Panc1 (cell line): ENCODE measurements around the gene MRGPRF. TPM values are rescaled to one million over a fixed set of nuclear protein-coding genes. Genes with fewer than 3 reads are reported as not detected.

Experiments
- ATAC-seq: fragments of 200-7000 bp; cut with Tn5 transposase; 2 replicates; pipeline ENCODE4 v1.9.1; 2020; ENCODE audit warnings: mild to moderate bottlenecking, moderate library complexity
- BruUV-seq: library from RNA; stranded (reverse); fragments of 400-500 nt; replicated peaks from 2 replicates; lab custom pipeline; 2021; lab: Mats Ljungman, UMichigan
- CTCF ChIA-PET: fragments of 300-600 bp; sonication (Branson Sonifier 250); formaldehyde crosslinking; loops from one replicate; lab custom pipeline; 2022; ENCODE audit warnings: antibody characterized with exemption; lab: Charles Lee
- POLR2A ChIA-PET: fragments of 300-600 bp; sonication (Branson Sonifier 250); formaldehyde crosslinking; loops from one replicate; lab custom pipeline; 2022; ENCODE audit warnings: antibody characterized with exemption; lab: Charles Lee
- DNase-seq: peaks from one replicate; pipeline ENCODE4 v3.0.0-alpha.2; 2010; ENCODE audit warnings: low read depth, low spot score
- H3K27ac ChIP-seq: 2 replicates; pipeline ENCODE4 v1.5.1; 2011; ENCODE audit warnings: mild to moderate bottlenecking, low read length, inconsistent platforms
- H3K27me3 ChIP-seq: fragments of 200-500 bp; sonication (Bioruptor generic); 2 replicates; pipeline ENCODE4 v1.6.0; 2014; ENCODE audit warnings: low read length, inconsistent platforms; ENCODE audit not compliant: control insufficient read depth, insufficient read depth
- H3K36me3 ChIP-seq: fragments of 200-500 bp; sonication (Bioruptor generic); 2 replicates; pipeline ENCODE4 v1.5.1; 2014; ENCODE audit warnings: inconsistent platforms, mild to moderate bottlenecking, low read length, moderate library complexity; ENCODE audit not compliant: control insufficient read depth, insufficient read depth
- H3K4me1 ChIP-seq: 2 replicates; pipeline ENCODE4 v1.5.1; 2011; ENCODE audit warnings: inconsistent platforms, mild to moderate bottlenecking, low read length, moderate library complexity; ENCODE audit not compliant: control insufficient read depth, insufficient read depth
- H3K4me3 ChIP-seq, 2 experiments: 2 replicates each; pipeline ENCODE4 v1.5.1; 2011 to 2012; ENCODE audit warnings: low read depth in 2 of 2, low read length in 2 of 2, mild to moderate bottlenecking in 2 of 2, inconsistent platforms in 1 of 2, moderate library complexity in 1 of 2
- H3K9me3 ChIP-seq: fragments of 200-500 bp; sonication (Bioruptor generic); 2 replicates; pipeline ENCODE4 v1.5.1; 2014; ENCODE audit warnings: low read depth, mild to moderate bottlenecking, inconsistent platforms, low read length, moderate library complexity; ENCODE audit not compliant: control insufficient read depth, insufficient read depth
- CTCF ChIP-seq: fragments of 450-650 bp; IDR thresholded peaks from 2 replicates; pipeline ENCODE4 v1.5.1; 2017; ENCODE audit warnings: mild to moderate bottlenecking
- POLR2AphosphoS5 ChIP-seq: IDR thresholded peaks from 2 replicates; pipeline ENCODE4 v1.6.1; 2012; ENCODE audit warnings: mild to moderate bottlenecking, low read depth, low read length, moderate library complexity
- SIN3A ChIP-seq: IDR thresholded peaks from 2 replicates; pipeline ENCODE4 v1.6.1; 2012; ENCODE audit warnings: low read depth, mild to moderate bottlenecking, low read length, moderate library complexity, borderline replicate concordance; ENCODE audit not compliant: insufficient read depth
- TCF7L2 ChIP-seq: IDR thresholded peaks from 2 replicates; pipeline ENCODE4 v1.6.1; 2011; ENCODE audit warnings: mild to moderate bottlenecking, low read depth, low read length, inconsistent platforms
- in situ Hi-C: cut with HindIII; loops from 2 replicates; pipeline ENCODE4 v1.10.0; 2016; ENCODE audit warnings: low sequenced_read_pairs, low pct_unique_long_range_greater_than_20kb
- intact Hi-C: fragments of 100-400 bp; cut with micrococcal nuclease; formaldehyde crosslinking; loops from one replicate; pipeline ENCODE4 v1.10.0; 2022; ENCODE audit not compliant: unreplicated experiment
- total RNA-seq: library from RNA; stranded (reverse); gene quantifications from one replicate; pipeline ENCODE4 v1.2.1, GENCODE V29; 2021; ENCODE audit not compliant: unreplicated experiment
- TF ChIP-seq, protein P1 (sequence below), 2 experiments: IDR thresholded peaks; 2 replicates each; pipeline ENCODE4 v1.6.1; 2011 to 2012; ENCODE audit warnings: low read depth in 2 of 2, control low read depth in 1 of 2, low read length in 1 of 2, mild to moderate bottlenecking in 1 of 2, moderate library complexity in 1 of 2; ENCODE audit not compliant: insufficient read depth in 1 of 2

MRGPRF gene
- total RNA-seq, 1 experiment from 2014 or later = 0.36 TPM

GRCh38 chr11:68965901-68966853 is 46.9 kb downstream of the MRGPRF start:
- Histone ChIP-seq H3K36me3 (no peaks in the 10 kb centered on the region), H3K27me3 (peaks cover 6% of the 10 kb centered on the region; the same call in 1 of the 2 replicates), H3K4me1 (no peaks in the 10 kb centered on the region), H3K4me3 (no peak overlapping the region), H3K27ac (no peak overlapping the region), H3K9me3 (0 out of 2 replicates have a peak, but pooled peaks cover 4% of the 10 kb centered on the region)
- BruUV-seq = no TSS peak
- ChIA-PET POLR2A (no interaction called here), CTCF (no interaction called here)
- TF ChIP-seq POLR2AphosphoS5 = no peak
- in situ Hi-C loops = no loop called here
- DNase-seq (no peak), ATAC-seq (no peak)
- intact Hi-C loops = no loop called here

GRCh38 chr11:68963779-68964178 is 49.3 kb downstream of the MRGPRF start:
- ChIA-PET POLR2A (no interaction called here), CTCF (no interaction called here)
- no peak for DNase-seq
- H3K36me3 ChIP-seq = no peaks in the 10 kb centered on the region
- no peaks in the 10 kb centered on the region for H3K27me3 ChIP-seq
- H3K4me1 ChIP-seq = no peaks in the 10 kb centered on the region
- ATAC-seq = no peak
- no peak overlapping the region for H3K27ac ChIP-seq
- 0 out of 2 replicates have a peak, but pooled peaks cover 4% of the 10 kb centered on the region for H3K9me3 ChIP-seq
- intact Hi-C loops = no loop called here
- in situ Hi-C loops = no loop called here
- no peak overlapping the region for H3K4me3 ChIP-seq
- TF ChIP-seq POLR2AphosphoS5 = no peak
- TF ChIP-seq, protein P1, sequence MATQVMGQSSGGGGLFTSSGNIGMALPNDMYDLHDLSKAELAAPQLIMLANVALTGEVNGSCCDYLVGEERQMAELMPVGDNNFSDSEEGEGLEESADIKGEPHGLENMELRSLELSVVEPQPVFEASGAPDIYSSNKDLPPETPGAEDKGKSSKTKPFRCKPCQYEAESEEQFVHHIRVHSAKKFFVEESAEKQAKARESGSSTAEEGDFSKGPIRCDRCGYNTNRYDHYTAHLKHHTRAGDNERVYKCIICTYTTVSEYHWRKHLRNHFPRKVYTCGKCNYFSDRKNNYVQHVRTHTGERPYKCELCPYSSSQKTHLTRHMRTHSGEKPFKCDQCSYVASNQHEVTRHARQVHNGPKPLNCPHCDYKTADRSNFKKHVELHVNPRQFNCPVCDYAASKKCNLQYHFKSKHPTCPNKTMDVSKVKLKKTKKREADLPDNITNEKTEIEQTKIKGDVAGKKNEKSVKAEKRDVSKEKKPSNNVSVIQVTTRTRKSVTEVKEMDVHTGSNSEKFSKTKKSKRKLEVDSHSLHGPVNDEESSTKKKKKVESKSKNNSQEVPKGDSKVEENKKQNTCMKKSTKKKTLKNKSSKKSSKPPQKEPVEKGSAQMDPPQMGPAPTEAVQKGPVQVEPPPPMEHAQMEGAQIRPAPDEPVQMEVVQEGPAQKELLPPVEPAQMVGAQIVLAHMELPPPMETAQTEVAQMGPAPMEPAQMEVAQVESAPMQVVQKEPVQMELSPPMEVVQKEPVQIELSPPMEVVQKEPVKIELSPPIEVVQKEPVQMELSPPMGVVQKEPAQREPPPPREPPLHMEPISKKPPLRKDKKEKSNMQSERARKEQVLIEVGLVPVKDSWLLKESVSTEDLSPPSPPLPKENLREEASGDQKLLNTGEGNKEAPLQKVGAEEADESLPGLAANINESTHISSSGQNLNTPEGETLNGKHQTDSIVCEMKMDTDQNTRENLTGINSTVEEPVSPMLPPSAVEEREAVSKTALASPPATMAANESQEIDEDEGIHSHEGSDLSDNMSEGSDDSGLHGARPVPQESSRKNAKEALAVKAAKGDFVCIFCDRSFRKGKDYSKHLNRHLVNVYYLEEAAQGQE (IDR thresholded peaks at IDR 0.05; ENCODE audit: insufficient read depth in 1 of 2, low read depth in 2 of 2, low read length in 1 of 2) = no peak
- no peak for TF ChIP-seq TCF7L2
- TF ChIP-seq SIN3A = no peak
- no peak for TF ChIP-seq CTCF
- no TSS peak for BruUV-seq
